ENCODE data around the gene TCF12.

TCF12 gene

DNA sequence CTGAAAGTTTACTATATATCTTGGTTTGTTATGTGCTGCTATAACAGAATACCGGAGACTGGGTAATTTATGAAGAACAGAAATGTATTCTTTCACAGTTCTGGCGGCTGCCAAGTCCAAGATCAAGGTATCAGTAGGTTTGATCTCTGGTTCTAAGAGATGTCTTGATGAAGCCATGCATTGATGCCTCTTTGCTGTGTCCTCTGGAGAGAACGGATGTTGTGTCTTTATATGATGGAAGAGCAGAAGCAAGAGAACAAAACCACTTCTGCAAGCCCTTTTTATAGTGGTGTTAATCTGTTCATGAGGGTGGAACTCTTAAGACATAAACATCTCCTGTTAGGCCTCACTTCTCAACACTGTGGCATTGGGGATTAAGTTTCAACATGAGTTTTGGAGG lies 62.7 kb downstream of the TCF12 start:
- Histone ChIP-seq H3K9me3 (no peaks in the 10 kb centered on the region), H3K4me3 (no peak overlapping the region), H3K4me1 (peaks cover 28% of the 10 kb centered on the region), H3K36me3 (replicated peaks) (no peaks in the 10 kb centered on the region), H3K27me3 (ENCODE audit: low read depth) (no peaks in the 10 kb centered on the region)
- no peak for DNase-seq (ENCODE audit: low spot score in 2 of 2)
- in situ Hi-C loops (cut with MboI; ENCODE audit: low sequenced_read_pairs), result no loop called here

DNA sequence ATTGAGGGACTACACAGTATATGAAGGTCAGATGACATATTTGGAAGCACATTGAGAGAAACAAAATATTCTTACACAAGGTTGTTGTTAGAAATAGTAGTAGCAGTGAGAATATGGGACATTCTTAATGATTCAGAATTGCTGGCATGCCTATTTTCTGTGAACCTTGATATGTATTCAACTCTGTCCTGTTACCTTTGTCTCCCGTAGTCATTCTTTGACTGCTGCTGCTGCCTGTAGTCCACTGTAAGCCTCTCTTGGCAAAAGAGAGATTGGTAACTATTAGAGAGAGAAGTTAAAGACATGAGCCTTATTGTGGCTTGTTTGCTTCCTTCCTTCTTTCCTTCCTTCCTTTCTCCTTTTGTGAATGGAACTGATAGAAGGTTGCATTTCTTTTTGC lies 64.5 kb downstream of the TCF12 start:
- H3K36me3 ChIP-seq (replicated peaks), result no peaks in the 10 kb centered on the region
- no peak overlapping the region for H3K4me3 ChIP-seq
- H3K9me3 ChIP-seq, result no peaks in the 10 kb centered on the region
- H3K4me1 ChIP-seq, result peaks cover 46% of the 10 kb centered on the region
- DNase-seq (ENCODE audit: low spot score in 2 of 2), result no peak
- in situ Hi-C loops (cut with MboI; ENCODE audit: low sequenced_read_pairs), result no loop called here
- no peaks in the 10 kb centered on the region for H3K27me3 ChIP-seq (ENCODE audit: low read depth)

DNA sequence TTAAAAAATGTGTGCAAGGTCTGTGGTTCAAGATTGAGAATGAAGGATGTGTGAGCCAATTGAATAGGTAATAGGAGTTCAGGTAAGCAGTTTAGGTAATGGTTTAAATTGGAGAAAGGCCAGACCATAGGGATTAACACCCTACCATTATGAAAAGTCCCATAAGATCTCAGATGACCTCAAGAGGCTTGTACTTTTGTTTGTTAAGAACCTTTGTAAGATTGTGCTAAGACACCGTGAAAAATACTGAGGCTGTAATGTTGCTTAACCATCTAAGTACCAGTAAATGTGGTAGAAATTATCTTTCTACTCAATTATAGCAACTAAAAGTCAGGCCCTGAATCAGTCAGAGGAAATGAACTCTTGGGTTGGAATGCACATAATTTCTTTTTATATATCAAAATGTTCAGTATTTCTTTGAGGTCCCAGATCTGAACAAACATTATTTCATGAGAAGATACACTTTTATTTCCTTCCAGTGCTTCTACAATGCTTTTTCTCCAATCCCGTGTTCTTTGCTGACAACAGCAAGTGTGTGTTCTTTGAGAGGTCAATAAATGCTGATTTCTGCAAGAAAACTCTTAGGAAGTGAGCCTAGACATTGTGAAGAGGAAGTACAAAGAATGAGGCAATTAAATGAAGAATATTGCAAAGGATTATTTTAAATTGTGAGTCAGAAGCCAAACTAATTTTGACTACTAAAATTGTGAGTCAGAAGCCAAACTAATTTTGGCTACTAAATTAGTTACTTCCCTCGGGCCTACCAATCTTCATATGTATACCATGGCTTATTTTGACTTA lies 66.4 kb downstream of the TCF12 start:
- Histone ChIP-seq H3K36me3 (replicated peaks) (no peaks in the 10 kb centered on the region), H3K27me3 (ENCODE audit: low read depth) (no peaks in the 10 kb centered on the region), H3K9me3 (no peaks in the 10 kb centered on the region), H3K4me3 (no peak overlapping the region), H3K4me1 (peaks cover 58% of the 10 kb centered on the region)
- DNase-seq (ENCODE audit: low spot score in 2 of 2), result no peak
- in situ Hi-C loops (cut with MboI; ENCODE audit: low sequenced_read_pairs), result no loop called here

- DNase-seq (ENCODE audit: low spot score in 2 of 2), result no peak
- H3K4me3 ChIP-seq, result no peak overlapping the region
- H3K4me1 ChIP-seq, result peaks cover 56% of the 10 kb centered on the region
- in situ Hi-C loops (cut with MboI; ENCODE audit: low sequenced_read_pairs), result no loop called here
- H3K36me3 ChIP-seq (replicated peaks), result no peaks in the 10 kb centered on the region
- H3K9me3 ChIP-seq, result no peaks in the 10 kb centered on the region
- H3K27me3 ChIP-seq (ENCODE audit: low read depth), result no peaks in the 10 kb centered on the region
Measured at GRCh38 chr15:56985856-56986255, 67.4 kb downstream of the TCF12 start.

DNA sequence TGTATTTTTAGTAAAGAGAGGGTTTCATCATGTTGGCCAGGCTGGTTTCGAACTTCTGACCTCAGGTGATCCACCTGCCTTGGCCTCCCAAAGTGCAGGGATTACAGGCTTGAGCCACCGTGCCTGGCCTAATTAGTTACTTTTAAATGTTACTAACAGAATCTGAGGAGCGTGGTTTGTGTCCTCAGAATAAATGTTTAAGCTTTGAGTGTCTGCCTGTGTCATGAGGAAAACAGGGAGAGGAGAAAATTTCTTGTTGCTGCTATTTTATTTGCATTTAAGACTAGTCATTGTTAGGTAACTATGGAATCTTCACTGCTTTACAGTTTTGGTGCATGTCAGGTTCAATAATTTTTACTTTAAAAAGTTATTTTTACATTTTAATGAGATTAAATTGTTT lies 68.8 kb downstream of the TCF12 start:
- in situ Hi-C loops (cut with MboI; ENCODE audit: low sequenced_read_pairs), result no loop called here

DNA sequence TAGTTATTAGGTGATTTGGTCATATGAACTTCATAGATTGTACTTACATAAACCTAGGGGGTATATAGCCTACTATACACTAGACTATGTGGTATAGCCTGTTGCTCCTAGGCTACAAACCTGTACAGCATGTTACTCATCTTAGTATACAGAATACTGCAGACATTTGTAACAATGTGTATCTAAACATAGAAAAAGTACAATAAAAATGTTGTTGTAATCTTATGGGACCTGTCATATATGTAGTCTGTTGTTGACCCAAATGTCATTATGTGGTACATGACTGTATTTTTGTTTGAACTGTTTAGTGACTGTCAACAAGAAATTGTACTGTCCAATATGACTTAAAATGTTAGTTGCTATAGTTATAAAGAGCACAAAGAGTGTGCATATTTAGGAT lies 69.8 kb downstream of the TCF12 start:
- Histone ChIP-seq H3K27me3 (ENCODE audit: low read depth) (no peaks in the 10 kb centered on the region), H3K36me3 (replicated peaks) (no peaks in the 10 kb centered on the region), H3K4me3 (no peak overlapping the region), H3K4me1 (peaks cover 58% of the 10 kb centered on the region), H3K9me3 (no peaks in the 10 kb centered on the region)
- in situ Hi-C loops (cut with MboI; ENCODE audit: low sequenced_read_pairs), result no loop called here
- DNase-seq (ENCODE audit: low spot score in 2 of 2), result no peak

More for the DNA sequence above, 68.8 kb downstream of the TCF12 start:
- no peaks in the 10 kb centered on the region for H3K9me3 ChIP-seq
- H3K27me3 ChIP-seq (ENCODE audit: low read depth), result no peaks in the 10 kb centered on the region
- peak in 1 of 2 experiments; percentile 68 for DNase-seq (ENCODE audit: low spot score in 2 of 2)
- peaks cover 56% of the 10 kb centered on the region for H3K4me1 ChIP-seq
- no peak overlapping the region for H3K4me3 ChIP-seq
- no peaks in the 10 kb centered on the region for H3K36me3 ChIP-seq (replicated peaks)

GRCh38 chr15:56989411-56989924 lies 71.0 kb downstream of the TCF12 start:
- no peaks in the 10 kb centered on the region for H3K9me3 ChIP-seq
- 0 out of 2 replicates have a peak, but pooled peaks cover 8% of the 10 kb centered on the region for H3K36me3 ChIP-seq (replicated peaks)
- H3K4me3 ChIP-seq, result no peak overlapping the region
- DNase-seq (ENCODE audit: low spot score in 2 of 2), result peak in 1 of 2 experiments; percentile 26
- H3K4me1 ChIP-seq, result peaks cover 57% of the 10 kb centered on the region
- no peaks in the 10 kb centered on the region for H3K27me3 ChIP-seq (ENCODE audit: low read depth)
- in situ Hi-C loops (cut with MboI; ENCODE audit: low sequenced_read_pairs), result no loop called here

GRCh38 chr15:56991017-56991416 lies 72.6 kb downstream of the TCF12 start:
- H3K4me1 ChIP-seq, result peaks cover 43% of the 10 kb centered on the region

DNA sequence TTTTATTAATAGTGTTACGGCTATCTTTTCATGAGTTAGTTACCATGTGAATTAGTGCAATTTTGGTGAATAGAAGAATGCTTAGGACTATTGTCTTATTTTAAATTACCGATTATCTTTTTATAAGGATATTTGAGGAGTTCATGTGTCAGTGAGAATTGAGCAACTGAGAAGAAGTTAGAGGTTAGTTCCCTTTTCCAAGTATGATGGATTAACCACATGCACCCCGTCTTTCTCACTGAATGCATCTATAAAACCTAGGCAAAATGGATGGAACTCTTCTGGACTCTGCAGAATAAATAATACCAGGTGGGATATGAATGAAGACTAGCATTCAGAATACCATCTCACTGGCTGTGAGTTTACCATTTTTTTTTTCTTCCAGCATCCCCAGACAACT lies 74.3 kb downstream of the TCF12 start:
- Histone ChIP-seq H3K9me3 (no peaks in the 10 kb centered on the region), H3K27me3 (ENCODE audit: low read depth) (no peaks in the 10 kb centered on the region), H3K4me1 (peaks cover 25% of the 10 kb centered on the region), H3K36me3 (replicated peaks) (0 out of 2 replicates have a peak, but pooled peaks cover 8% of the 10 kb centered on the region), H3K4me3 (no peak overlapping the region)
- DNase-seq (ENCODE audit: low spot score in 2 of 2), result no peak
- in situ Hi-C loops (cut with MboI; ENCODE audit: low sequenced_read_pairs), result no loop called here

More at GRCh38 chr15:56991017-56991416, 72.6 kb downstream of the TCF12 start:
- H3K27me3 ChIP-seq (ENCODE audit: low read depth), result no peaks in the 10 kb centered on the region
- no peak overlapping the region for H3K4me3 ChIP-seq
- in situ Hi-C loops (cut with MboI; ENCODE audit: low sequenced_read_pairs), result no loop called here
- 0 out of 2 replicates have a peak, but pooled peaks cover 8% of the 10 kb centered on the region for H3K36me3 ChIP-seq (replicated peaks)
- H3K9me3 ChIP-seq, result no peaks in the 10 kb centered on the region
- no peak for DNase-seq (ENCODE audit: low spot score in 2 of 2)

DNA sequence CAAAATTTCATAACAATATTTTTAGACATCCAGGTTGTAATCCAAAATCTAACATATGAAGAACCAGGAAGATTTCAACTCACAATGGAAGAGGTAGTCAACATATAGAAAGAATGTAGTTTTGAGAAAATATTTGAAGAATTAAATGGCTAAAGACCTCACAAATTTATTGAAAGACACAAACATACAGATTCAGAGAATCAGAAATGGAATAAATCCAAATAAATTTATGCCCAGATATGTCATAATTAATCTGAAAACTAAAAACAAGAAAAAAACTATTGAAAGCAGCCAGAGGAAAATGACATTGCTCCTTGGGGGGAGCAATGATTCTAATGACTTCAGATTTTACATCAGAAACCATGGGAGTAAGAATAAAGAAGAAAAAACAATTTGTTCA lies 75.8 kb downstream of the TCF12 start:
- H3K27me3 ChIP-seq (ENCODE audit: low read depth), result no peaks in the 10 kb centered on the region
- 0 out of 2 replicates have a peak, but pooled peaks cover 8% of the 10 kb centered on the region for H3K36me3 ChIP-seq (replicated peaks)
- no peak for DNase-seq (ENCODE audit: low spot score in 2 of 2)
- H3K4me1 ChIP-seq, result peaks cover 10% of the 10 kb centered on the region
- in situ Hi-C loops (cut with MboI; ENCODE audit: low sequenced_read_pairs), result no loop called here
- no peaks in the 10 kb centered on the region for H3K9me3 ChIP-seq
- no peak overlapping the region for H3K4me3 ChIP-seq

DNA sequence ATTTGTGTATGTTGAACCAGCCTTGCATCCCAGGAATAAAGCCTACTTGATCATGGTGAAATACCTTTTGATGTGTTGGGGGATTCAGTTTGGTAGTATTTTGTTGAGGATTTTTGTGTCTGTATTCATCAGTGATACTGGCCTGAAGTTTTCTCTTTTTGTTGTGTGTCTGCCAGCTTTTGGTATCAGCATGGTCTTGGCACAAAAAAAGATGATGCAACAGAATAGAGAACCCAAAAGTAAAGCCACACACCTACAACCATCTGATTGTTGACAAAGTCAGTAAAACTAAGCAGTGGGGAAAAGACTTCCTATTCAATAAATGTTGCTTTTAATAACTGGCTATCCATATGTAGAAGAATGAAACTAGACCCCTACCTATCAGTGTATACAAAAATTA lies 77.6 kb downstream of the TCF12 start:
- no peak overlapping the region for H3K4me3 ChIP-seq
- no peaks in the 10 kb centered on the region for H3K27me3 ChIP-seq (ENCODE audit: low read depth)
- peaks cover 4% of the 10 kb centered on the region for H3K4me1 ChIP-seq
- H3K36me3 ChIP-seq (replicated peaks), result 0 out of 2 replicates have a peak, but pooled peaks cover 8% of the 10 kb centered on the region
- DNase-seq (ENCODE audit: low spot score in 2 of 2), result no peak
- in situ Hi-C loops (cut with MboI; ENCODE audit: low sequenced_read_pairs), result no loop called here
- no peaks in the 10 kb centered on the region for H3K9me3 ChIP-seq

- Histone ChIP-seq H3K9me3 (no peaks in the 10 kb centered on the region), H3K36me3 (replicated peaks) (peaks cover 8% of the 10 kb centered on the region; the same call in 1 of the 2 replicates), H3K4me3 (no peak overlapping the region), H3K27me3 (ENCODE audit: low read depth) (no peaks in the 10 kb centered on the region), H3K4me1 (peaks cover 4% of the 10 kb centered on the region)
- no peak for DNase-seq (ENCODE audit: low spot score in 2 of 2)
- in situ Hi-C loops (cut with MboI; ENCODE audit: low sequenced_read_pairs), result no loop called here
Measured at GRCh38 chr15:56996746-56997470, 78.5 kb downstream of the TCF12 start.

DNA sequence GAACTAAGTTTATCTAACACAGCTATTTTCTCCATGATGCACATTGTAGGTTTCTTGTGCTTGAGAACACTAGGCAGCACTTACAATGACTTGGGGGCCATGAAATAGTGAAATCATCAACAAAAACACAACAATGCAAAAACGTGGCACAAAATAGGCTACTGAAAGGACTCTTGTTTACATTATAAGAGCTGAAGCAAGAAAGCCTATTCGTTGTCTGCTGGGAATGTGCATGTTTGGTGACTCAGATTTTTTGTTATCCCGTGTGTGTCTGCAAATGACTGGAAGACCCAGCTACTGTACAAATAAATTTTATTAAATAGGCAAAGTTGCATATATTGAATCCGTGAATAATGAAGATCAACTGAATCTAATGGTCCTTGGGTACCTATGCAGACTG lies 85.0 kb downstream of the TCF12 start:
- in situ Hi-C loops (cut with MboI; ENCODE audit: low sequenced_read_pairs), result no loop called here
- Histone ChIP-seq H3K4me1 (peaks cover 11% of the 10 kb centered on the region), H3K36me3 (replicated peaks) (no peaks in the 10 kb centered on the region; the same call in 1 of the 2 replicates), H3K27me3 (ENCODE audit: low read depth) (no peaks in the 10 kb centered on the region), H3K9me3 (no peaks in the 10 kb centered on the region), H3K4me3 (no peak overlapping the region)
- no peak for DNase-seq (ENCODE audit: low spot score in 2 of 2)

DNA sequence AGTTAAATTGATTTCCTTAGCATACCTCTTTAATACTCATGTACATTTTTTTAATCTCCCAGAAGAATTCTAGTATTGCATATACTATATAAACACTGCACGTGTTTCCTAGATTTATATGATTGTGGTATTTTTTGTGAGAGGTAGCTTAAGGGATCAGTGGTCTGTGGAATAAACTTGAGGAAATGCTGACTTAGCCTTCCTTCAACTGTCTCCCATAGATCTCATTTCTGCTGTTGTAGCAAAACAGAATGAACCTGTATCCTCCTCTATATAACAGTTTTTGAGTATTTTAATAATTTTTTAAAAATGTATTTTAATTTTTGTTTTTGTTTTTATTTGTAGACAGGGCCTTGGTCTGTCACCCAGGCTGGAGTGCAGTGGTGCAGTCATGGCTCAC lies 86.8 kb downstream of the TCF12 start:
- H3K36me3 ChIP-seq (replicated peaks), result no peaks in the 10 kb centered on the region; the same call in 1 of the 2 replicates
- no peaks in the 10 kb centered on the region for H3K9me3 ChIP-seq
- in situ Hi-C loops (cut with MboI; ENCODE audit: low sequenced_read_pairs), result no loop called here
- no peak for DNase-seq (ENCODE audit: low spot score in 2 of 2)
- no peaks in the 10 kb centered on the region for H3K27me3 ChIP-seq (ENCODE audit: low read depth)
- H3K4me3 ChIP-seq, result no peak overlapping the region
- peaks cover 16% of the 10 kb centered on the region for H3K4me1 ChIP-seq
